GM11168 (cell line): ENCODE results near the gene AK9.

Experiments
- in situ Hi-C: fragments of 300-500 bp; cut with MboI; formaldehyde crosslinking; loops from one replicate; pipeline ENCODE4 v1.12.0; 2022; ENCODE audit warnings: low sequenced_read_pairs; ENCODE audit not compliant: unreplicated experiment

The AK9 gene

GRCh38 chr6:109490713-109491112 lies 200.3 kb downstream of the AK9 start:
- in situ Hi-C loops, result no loop called here

DNA sequence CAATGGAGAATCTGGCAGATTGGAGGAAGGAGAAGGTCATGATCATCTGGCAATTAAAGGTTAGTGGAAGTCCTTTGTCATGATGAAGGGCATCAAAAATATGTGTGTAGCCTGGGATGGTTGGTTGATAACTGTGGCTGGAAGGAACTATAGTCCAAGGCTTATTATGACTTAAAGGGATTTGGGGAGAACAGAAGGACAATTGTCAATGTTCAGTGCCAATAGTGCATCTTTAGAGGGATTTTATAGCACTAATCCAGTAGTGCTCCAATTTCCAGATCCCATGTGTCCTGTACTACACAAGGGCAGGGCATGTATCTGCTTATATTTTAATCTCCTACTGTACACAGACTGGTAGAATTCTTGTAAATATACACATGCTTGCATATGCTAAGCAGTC lies 203.0 kb downstream of the AK9 start:
- in situ Hi-C loops, result no loop called here

GRCh38 chr6:109486068-109486467 lies 204.9 kb downstream of the AK9 start:
- in situ Hi-C loops, result no loop called here

- in situ Hi-C loops, result no loop called here
Measured at GRCh38 chr6:109485266-109485935, 205.6 kb downstream of the AK9 start.

DNA sequence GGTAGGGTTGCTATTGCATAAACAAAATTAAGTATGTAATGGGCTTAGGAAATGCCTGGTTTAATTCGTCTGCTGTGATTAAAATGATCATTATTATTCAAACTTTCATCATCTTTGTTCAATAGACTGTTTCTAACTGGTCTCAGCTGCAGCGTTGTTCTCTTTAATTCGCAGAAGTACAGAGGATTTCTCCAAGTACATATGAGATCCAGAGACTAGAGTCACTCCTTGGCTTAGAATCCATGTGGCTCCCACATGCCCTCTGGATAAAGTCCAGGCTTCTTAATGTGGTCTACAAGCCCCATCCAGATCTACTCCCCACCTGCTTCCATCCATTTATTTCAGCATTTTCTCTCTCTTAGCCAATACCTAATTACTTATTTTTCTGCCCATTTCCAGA lies 206.9 kb downstream of the AK9 start:
- in situ Hi-C loops, result no loop called here

GRCh38 chr6:109483735-109484057 lies 207.3 kb downstream of the AK9 start:
- in situ Hi-C loops, result no loop called here

GRCh38 chr6:109482905-109483734 lies 207.9 kb downstream of the AK9 start, which contains the start of gene ZBTB24:
Gene ZBTB24 (minus strand): TSS chr6:109483219. CDS start chr6:109482026, 1,193 bp downstream.
- in situ Hi-C loops, result no loop called here

DNA sequence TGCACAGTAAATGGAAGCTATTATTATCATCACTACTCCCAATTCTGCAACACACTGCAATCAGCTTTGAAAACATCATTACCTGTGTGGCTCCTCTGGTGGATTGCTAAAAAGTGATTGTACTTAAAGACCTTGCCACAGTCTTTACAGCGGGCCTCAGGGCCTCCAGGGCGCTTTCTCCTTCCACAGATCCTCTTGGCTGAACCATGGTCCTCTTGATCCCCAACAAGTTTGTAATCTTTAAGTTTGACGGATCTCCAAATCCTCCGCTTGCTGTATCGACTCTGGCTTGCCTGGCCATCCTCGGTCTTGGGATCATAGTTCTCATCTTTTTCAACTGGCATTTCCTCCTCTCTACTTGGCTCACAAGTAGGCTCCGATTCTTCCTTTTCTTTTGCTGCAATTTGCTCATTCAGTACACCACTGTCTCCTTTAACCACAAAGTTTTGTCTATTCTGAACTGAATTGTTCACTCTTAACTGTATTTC lies 210.0 kb downstream of the AK9 start:
- in situ Hi-C loops, result no loop called here

- in situ Hi-C loops, result no loop called here
Measured at GRCh38 chr6:109478841-109479624, 212.0 kb downstream of the AK9 start.

GRCh38 chr6:109478222-109478805 lies 212.7 kb downstream of the AK9 start:
- in situ Hi-C loops, result no loop called here

DNA sequence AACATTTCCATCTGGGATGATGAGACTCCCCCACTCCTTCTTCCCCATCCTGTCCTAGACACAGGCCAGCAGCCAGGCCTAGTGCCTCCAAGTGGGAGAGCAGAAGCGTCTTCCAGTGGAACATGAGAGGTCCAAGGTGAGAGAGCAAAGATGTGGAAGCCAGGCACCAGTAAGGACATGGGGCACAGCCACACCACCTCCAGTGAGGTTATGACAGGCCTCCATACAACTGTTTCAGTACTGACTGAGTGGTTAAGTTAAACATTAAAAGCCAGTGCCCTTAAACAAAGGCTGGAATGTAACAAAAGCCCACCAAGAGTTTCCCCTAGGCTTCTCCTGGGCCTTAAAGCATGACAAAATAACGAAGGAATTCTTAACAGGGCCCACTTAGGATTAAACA lies 213.3 kb downstream of the AK9 start:
- in situ Hi-C loops, result no loop called here

- in situ Hi-C loops, result no loop called here
Measured at GRCh38 chr6:109477184-109477583, 213.8 kb downstream of the AK9 start.

DNA sequence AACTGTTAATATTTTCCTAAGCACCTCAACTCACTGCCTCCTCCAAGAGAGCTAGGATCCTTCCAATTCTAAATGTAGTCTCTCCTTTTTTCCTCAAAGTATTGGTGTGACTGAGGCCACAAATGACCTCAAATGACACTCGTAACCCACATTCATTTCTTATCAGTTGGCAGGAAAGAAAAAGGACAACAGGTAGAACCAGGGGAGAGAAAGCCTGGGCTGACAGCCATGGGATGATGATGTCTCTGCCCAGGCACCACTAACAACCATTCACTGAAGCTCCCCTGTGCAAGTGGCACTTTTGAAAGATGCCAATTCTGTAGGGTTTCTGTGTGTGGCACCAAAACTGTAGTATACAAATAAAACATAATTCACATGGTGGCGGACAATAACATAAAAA lies 215.4 kb downstream of the AK9 start:
- in situ Hi-C loops, result no loop called here

DNA sequence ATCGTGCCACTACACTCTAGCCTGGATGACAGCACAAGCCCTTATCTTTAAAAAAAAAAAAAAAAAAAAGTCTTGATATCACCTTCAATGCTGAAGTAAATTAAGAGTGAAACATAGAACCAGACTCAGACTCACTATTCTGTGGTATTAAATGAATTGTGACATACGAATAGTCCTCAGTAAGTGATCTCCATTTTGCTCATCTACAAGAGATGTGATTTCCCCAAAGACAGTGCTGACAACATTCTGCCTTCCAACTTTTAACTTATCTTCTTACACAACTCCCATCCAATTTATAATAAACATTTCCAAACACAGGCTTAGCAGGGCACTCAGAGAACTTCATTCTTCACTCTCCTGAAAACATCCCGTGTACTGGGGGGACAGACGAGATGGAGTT lies 216.0 kb downstream of the AK9 start:
- in situ Hi-C loops, result no loop called here

DNA sequence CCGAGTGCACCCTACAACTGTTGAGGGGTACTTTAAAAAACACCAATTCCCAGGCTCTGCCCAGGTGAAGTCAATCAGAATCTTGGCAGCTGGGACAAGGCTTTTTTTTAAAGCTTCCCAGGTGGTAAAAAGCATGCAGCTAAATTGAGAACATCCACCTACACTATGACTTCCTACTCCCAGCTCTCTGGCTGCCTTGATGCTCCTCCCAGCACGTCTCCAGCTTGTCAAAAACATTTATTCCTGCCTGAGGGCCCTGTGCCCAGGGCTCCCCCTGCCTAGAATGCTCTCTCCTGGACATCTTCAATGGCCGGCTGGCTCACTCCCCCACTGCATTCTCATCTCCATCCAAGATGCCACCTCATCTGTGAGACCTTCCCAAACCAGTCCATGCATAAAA lies 217.9 kb downstream of the AK9 start:
- in situ Hi-C loops, result no loop called here

GRCh38 chr6:109472132-109472995 lies 218.6 kb downstream of the AK9 start:
- in situ Hi-C loops, result no loop called here

GRCh38 chr6:109471105-109471810 lies 219.7 kb downstream of the AK9 start:
- in situ Hi-C loops, result no loop called here

GRCh38 chr6:109469591-109470189 lies 221.3 kb downstream of the AK9 start:
- in situ Hi-C loops, result no loop called here

DNA sequence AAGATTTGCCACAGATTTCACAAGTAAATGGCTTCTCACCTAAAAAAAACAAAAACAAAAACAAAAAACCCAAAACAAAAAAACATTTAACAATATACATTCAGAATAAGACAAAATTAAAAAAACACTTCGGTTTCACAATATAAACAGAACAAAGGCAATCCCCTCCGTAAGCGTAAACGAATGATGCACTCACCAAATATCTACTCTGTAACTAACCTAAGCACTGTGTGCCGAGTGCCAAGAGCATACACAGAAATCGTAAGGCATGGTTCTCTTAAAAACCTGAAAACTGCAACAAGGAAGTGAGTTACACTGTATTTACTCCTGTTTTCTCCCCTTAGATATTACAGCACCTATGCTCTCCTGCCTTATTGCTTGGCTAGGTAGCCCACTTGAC lies 223.3 kb downstream of the AK9 start:
- in situ Hi-C loops, result no loop called here
